ENCODE measurements around the gene KCNQ1OT1. TPM values are rescaled to one million over a fixed set of nuclear protein-coding genes. Genes with fewer than 3 reads are reported as not detected.

KCNQ1OT1 gene
- total RNA-seq, 1 experiment from 2014 or later = 1.3 TPM

DNA sequence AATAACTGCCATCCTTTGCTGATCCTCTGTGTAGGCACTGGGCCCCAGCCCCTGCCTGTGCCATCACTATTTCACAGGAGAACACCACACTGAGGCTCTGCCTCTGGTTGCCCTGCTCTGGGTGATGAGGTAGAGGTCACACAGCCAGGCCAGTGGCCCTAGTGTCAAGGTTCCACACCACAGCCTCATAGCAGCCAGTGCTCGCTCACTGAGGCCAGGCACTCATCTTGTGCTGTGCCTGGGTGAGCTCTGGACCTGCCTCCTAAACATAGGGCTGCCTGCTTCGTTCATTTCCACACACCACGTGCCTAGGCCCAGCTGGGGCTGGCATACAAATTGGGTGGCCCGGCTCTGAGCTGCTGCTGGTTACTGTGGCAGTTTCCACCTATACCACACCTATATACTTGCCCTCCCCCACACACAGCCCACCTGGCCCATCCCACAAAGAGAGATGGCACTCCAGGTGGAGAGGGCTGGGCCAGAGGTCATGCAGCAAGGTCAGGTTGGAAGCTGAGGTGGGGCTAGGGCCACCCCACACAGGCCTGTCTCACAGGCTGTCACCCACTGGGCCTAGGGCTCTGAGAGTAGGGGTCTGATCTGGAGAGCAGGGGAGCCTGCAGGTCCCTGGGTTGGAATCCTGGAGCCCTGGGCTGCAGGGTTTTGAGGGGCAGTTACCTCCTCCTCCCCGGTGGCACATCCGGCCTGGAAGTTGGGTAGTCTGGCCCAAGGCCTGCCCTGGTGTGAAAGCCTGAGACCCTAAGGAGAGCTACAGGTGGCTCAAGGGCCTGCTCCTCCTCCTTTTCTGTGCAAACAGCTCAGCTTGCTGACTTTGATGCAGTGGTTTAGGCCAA, 11.2 kb downstream of the KCNQ1OT1 start:
- Mint-ChIP-seq H3K4me3 (ENCODE audit: unreplicated experiment) (no peak overlapping the region), H3K27me3 (ENCODE audit: insufficient read depth, unreplicated experiment) (no peaks in the 10 kb centered on the region), H3K4me1 (ENCODE audit: insufficient read depth, unreplicated experiment) (peaks cover 9% of the 10 kb centered on the region), H3K36me3 (ENCODE audit: insufficient read depth, unreplicated experiment) (no peaks in the 10 kb centered on the region), H3K9me3 (ENCODE audit: unreplicated experiment) (no peaks in the 10 kb centered on the region), H3K27ac (ENCODE audit: low read depth, unreplicated experiment) (no peak overlapping the region)
- ChIA-PET POLR2A (interaction anchor here (0.6 kb wide), 1 partner anchor 82 kb away, joined by 3 read pairs; no protein-coding TSS in a partner anchor), CTCF (interaction anchor here (0.5 to 1.4 kb wide), 4 partner anchors 15 to 200 kb away, joined by 3 to 4 read pairs (median 3); no protein-coding TSS in a partner anchor)
- TF ChIP-seq, protein P1, sequence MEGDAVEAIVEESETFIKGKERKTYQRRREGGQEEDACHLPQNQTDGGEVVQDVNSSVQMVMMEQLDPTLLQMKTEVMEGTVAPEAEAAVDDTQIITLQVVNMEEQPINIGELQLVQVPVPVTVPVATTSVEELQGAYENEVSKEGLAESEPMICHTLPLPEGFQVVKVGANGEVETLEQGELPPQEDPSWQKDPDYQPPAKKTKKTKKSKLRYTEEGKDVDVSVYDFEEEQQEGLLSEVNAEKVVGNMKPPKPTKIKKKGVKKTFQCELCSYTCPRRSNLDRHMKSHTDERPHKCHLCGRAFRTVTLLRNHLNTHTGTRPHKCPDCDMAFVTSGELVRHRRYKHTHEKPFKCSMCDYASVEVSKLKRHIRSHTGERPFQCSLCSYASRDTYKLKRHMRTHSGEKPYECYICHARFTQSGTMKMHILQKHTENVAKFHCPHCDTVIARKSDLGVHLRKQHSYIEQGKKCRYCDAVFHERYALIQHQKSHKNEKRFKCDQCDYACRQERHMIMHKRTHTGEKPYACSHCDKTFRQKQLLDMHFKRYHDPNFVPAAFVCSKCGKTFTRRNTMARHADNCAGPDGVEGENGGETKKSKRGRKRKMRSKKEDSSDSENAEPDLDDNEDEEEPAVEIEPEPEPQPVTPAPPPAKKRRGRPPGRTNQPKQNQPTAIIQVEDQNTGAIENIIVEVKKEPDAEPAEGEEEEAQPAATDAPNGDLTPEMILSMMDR (IDR thresholded peaks at IDR 0.05; ENCODE audit: unreplicated experiment) = no peak
- DNase-seq (ENCODE audit: unreplicated experiment) = no peak
- intact Hi-C loops (cut with micrococcal nuclease) = no loop called here
- BruUV-seq (replicated peaks) = no TSS peak

DNA sequence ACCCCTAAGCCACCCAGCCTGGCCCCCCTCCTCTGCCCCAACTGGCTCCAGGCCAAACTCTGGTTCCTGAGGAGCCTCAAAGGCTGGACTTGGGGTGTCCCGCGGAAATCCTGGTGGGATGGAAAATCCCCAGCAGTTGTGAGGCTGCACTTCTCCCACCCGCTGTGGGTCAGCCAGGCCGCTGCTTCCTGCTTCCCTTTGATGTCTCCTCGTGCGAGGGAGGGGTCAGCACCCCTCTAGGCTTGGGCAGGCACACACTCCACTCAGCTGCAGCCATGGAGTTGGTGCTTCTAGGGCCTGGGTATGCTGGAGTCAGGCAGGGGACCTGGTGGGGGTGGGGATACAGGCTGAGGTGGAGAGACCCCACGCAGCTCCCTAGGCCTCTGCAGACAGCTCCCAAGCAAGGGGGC, 12.0 kb downstream of the KCNQ1OT1 start:
- no peaks in the 10 kb centered on the region for H3K9me3 Mint-ChIP-seq (ENCODE audit: unreplicated experiment)
- DNase-seq (ENCODE audit: unreplicated experiment) = no peak
- H3K27me3 Mint-ChIP-seq (ENCODE audit: insufficient read depth, unreplicated experiment) = no peaks in the 10 kb centered on the region
- intact Hi-C loops (cut with micrococcal nuclease) = no loop called here
- H3K4me1 Mint-ChIP-seq (ENCODE audit: insufficient read depth, unreplicated experiment) = peaks cover 9% of the 10 kb centered on the region
- TF ChIP-seq, protein P1 (IDR thresholded peaks at IDR 0.05; ENCODE audit: unreplicated experiment) = no peak
- ChIA-PET CTCF (interaction anchor here (0.6 kb wide), 1 partner anchor 205 kb away, joined by 3 read pairs; no protein-coding TSS in a partner anchor), POLR2A (no interaction called here)
- H3K4me3 Mint-ChIP-seq (ENCODE audit: unreplicated experiment) = no peak overlapping the region
- no peaks in the 10 kb centered on the region for H3K36me3 Mint-ChIP-seq (ENCODE audit: insufficient read depth, unreplicated experiment)
- no peak overlapping the region for H3K27ac Mint-ChIP-seq (ENCODE audit: low read depth, unreplicated experiment)
- BruUV-seq (replicated peaks) = no TSS peak

DNA sequence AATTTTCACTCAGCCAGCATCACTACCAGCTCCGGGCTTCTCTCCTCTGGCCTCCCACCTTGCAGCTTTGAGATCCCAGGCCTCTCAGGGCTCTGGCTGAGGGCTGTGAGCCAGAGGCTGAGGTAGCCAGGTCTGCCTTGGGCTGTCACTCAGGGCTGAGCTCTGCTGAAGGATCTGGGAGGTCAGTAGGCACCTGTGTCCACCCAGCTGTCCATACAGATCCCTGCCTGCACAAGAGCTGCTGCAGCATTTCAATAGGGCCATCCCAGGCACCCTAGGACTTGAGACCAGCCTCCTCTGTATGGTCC, 12.6 kb downstream of the KCNQ1OT1 start:
- no TSS peak for BruUV-seq (replicated peaks)
- ChIA-PET POLR2A (no interaction called here), CTCF (interaction anchor here (0.6 kb wide), 1 partner anchor 30 kb away, joined by 3 read pairs; no protein-coding TSS in a partner anchor)
- no peak for DNase-seq (ENCODE audit: unreplicated experiment)
- H3K36me3 Mint-ChIP-seq (ENCODE audit: insufficient read depth, unreplicated experiment) = no peaks in the 10 kb centered on the region
- no peak overlapping the region for H3K27ac Mint-ChIP-seq (ENCODE audit: low read depth, unreplicated experiment)
- H3K27me3 Mint-ChIP-seq (ENCODE audit: insufficient read depth, unreplicated experiment) = no peaks in the 10 kb centered on the region
- intact Hi-C loops (cut with micrococcal nuclease) = no loop called here
- H3K4me3 Mint-ChIP-seq (ENCODE audit: unreplicated experiment) = no peak overlapping the region
- TF ChIP-seq, protein P1 (IDR thresholded peaks at IDR 0.05; ENCODE audit: unreplicated experiment) = no peak
- peaks cover 4% of the 10 kb centered on the region for H3K4me1 Mint-ChIP-seq (ENCODE audit: insufficient read depth, unreplicated experiment)
- no peaks in the 10 kb centered on the region for H3K9me3 Mint-ChIP-seq (ENCODE audit: unreplicated experiment)

DNA sequence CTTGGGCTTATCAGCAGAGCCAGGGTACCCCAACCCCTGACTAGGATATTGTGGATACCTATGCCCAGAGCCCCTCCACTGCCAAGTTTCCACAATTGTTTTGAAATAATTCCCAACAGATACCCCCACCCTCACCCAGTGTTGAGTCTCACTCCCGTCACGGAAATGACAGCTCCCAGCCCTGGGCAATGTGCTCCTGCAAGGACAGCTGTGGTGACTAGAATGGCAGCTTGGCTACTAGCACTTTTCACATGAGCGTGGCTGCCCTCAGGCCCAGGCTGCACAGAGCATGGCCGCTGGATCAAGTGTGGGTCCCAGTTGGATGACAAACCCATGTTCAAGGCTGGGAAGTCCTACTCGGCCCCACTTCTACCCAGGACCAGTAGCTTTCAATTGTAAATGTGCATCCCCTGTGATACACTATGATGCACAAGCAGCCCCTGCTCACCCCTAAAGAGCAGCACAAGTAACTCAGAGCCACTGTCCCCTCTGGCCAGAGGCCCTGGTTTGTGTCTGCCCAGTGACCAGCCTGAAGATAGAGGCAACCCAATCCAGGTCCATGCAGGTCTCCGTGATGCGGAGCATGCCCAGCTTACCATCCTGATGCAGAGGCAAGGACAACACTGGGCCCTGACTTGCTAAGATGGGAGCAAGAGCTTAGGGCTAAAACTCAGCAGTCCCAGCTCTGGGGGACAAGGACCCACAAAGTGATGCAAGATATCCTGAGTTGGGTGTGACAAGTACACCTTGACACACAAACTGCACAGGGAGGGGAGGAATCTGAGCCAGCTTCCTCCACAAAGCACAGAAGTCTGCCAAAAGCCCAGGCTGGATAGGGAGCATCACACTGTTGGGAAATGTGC, 13.2 kb downstream of the KCNQ1OT1 start:
- TF ChIP-seq, protein P1 (IDR thresholded peaks at IDR 0.05; ENCODE audit: unreplicated experiment) = no peak
- Mint-ChIP-seq H3K27ac (ENCODE audit: low read depth, unreplicated experiment) (no peak overlapping the region), H3K4me1 (ENCODE audit: insufficient read depth, unreplicated experiment) (no peaks in the 10 kb centered on the region), H3K9me3 (ENCODE audit: unreplicated experiment) (no peaks in the 10 kb centered on the region), H3K4me3 (ENCODE audit: unreplicated experiment) (no peak overlapping the region), H3K27me3 (ENCODE audit: insufficient read depth, unreplicated experiment) (no peaks in the 10 kb centered on the region), H3K36me3 (ENCODE audit: insufficient read depth, unreplicated experiment) (no peaks in the 10 kb centered on the region)
- intact Hi-C loops (cut with micrococcal nuclease) = no loop called here
- ChIA-PET POLR2A (no interaction called here), CTCF (interaction anchor here (0.5 to 1.1 kb wide), 5 partner anchors 23 to 286 kb away, joined by 3 to 4 read pairs (median 3); partner anchors contain the start of gene TSSC4)
- DNase-seq (ENCODE audit: unreplicated experiment) = no peak
- no TSS peak for BruUV-seq (replicated peaks)
